ENCODE data around the gene KLK3.

KLK3 gene

DNA sequence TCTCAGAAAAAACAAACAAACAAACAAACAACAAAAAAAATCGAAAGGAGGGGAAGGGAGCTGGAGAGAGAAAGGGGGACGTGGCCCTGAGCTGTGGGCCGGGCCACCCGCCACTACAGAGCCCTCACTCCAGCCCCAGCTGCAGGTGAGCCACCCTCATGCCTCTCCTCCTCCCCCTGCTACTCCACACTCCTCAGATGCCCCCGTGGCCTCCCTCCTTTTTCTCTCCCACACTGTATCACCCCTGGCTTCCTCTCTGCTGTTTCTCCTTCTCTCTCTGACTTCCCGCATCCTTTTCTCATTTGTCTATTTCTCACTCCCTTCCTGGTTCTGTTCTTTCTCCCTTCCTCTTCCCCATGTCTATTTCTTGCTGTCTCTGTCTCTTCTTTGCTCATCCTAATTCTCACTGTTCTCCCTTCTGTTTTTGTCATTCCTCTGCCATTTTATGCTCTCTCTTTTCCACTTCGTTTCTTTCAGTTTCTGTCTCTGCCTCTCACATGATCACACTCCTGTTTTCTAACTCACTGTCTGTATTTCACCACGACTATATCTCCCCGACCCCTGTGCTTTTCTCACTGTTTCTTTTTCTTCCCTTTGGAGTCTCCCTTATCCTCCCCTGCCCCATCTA lies 21.2 kb downstream of the KLK3 start:
- POLR2A ChIA-PET = interaction anchor here (0.6 kb wide), 1 partner anchor 84 kb away, joined by 3 read pairs; no protein-coding TSS in a partner anchor
- WGBS (ENCODE audit: insufficient coverage) = 47% methylated on average over 5 of the region's 9 CpGs

GRCh38 chr19:50876456-50876855 lies 21.7 kb downstream of the KLK3 start:
- ChIA-PET CTCF (no interaction called here), POLR2A (no interaction called here)
- 92% methylated on average over 7 of the region's 7 CpGs for WGBS (ENCODE audit: insufficient coverage)
- Histone ChIP-seq H3K4me1 (ENCODE audit: control extremely low read depth in 1 of 4, control insufficient read depth in 4 of 4, insufficient read depth in 4 of 4, low read length in 3 of 4) (no peaks in the 10 kb centered on the region), H3K9me3 (ENCODE audit: control extremely low read depth in 1 of 5, control insufficient read depth in 4 of 5, insufficient read depth in 2 of 5, low read depth in 1 of 5, low read length in 4 of 5) (no peaks in the 10 kb centered on the region), H3K4me3 (ENCODE audit: control insufficient read depth in 1 of 7, extremely low read depth in 1 of 7, insufficient read depth in 4 of 7, low read depth in 2 of 7, low read length in 6 of 7) (no peak overlapping the region), H3K36me3 (ENCODE audit: control insufficient read depth in 4 of 4, insufficient read depth in 4 of 4, low read length in 3 of 4) (no peaks in the 10 kb centered on the region), H3K27ac (ENCODE audit: insufficient read depth in 1 of 2, low read depth in 1 of 2, low read length in 2 of 2, poor library complexity in 1 of 2, severe bottlenecking in 2 of 2) (no peak overlapping the region), H3K27me3 (replicated peaks in 2 of 5; ENCODE audit: control insufficient read depth in 4 of 5, insufficient read depth in 5 of 5, low read length in 4 of 5) (peaks cover 0 to 75% (median 9%) of the 10 kb centered on the region in 5 experiments)
- no peak for DNase-seq

More for the DNA sequence above, 21.2 kb downstream of the KLK3 start:
- H3K4me3 ChIP-seq (ENCODE audit: control insufficient read depth in 1 of 7, extremely low read depth in 1 of 7, insufficient read depth in 4 of 7, low read depth in 2 of 7, low read length in 6 of 7) = no peak overlapping the region
- H3K36me3 ChIP-seq (ENCODE audit: control insufficient read depth in 4 of 4, insufficient read depth in 4 of 4, low read length in 3 of 4) = no peaks in the 10 kb centered on the region
- H3K4me1 ChIP-seq (ENCODE audit: control extremely low read depth in 1 of 4, control insufficient read depth in 4 of 4, insufficient read depth in 4 of 4, low read length in 3 of 4) = no peaks in the 10 kb centered on the region
- no peaks in the 10 kb centered on the region for H3K9me3 ChIP-seq (ENCODE audit: control extremely low read depth in 1 of 5, control insufficient read depth in 4 of 5, insufficient read depth in 2 of 5, low read depth in 1 of 5, low read length in 4 of 5)
- H3K27ac ChIP-seq (ENCODE audit: insufficient read depth in 1 of 2, low read depth in 1 of 2, low read length in 2 of 2, poor library complexity in 1 of 2, severe bottlenecking in 2 of 2) = no peak overlapping the region
- CTCF ChIA-PET = no interaction called here
- peaks cover 2 to 78% (median 9%) of the 10 kb centered on the region in 5 experiments for H3K27me3 ChIP-seq (replicated peaks in 2 of 5; ENCODE audit: control insufficient read depth in 4 of 5, insufficient read depth in 5 of 5, low read length in 4 of 5)
- DNase-seq = no peak

- CTCF ChIA-PET = no interaction called here
- WGBS (ENCODE audit: insufficient coverage) = 41% methylated on average over 8 of the region's 8 CpGs
Measured at GRCh38 chr19:50877338-50877737, 22.6 kb downstream of the KLK3 start.

DNA sequence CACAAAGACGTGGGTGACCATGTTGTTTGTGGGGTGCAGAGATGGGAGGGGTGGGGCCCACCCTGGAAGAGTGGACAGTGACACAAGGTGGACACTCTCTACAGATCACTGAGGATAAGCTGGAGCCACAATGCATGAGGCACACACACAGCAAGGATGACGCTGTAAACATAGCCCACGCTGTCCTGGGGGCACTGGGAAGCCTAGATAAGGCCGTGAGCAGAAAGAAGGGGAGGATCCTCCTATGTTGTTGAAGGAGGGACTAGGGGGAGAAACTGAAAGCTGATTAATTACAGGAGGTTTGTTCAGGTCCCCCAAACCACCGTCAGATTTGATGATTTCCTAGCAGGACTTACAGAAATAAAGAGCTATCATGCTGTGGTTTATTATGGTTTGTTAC lies 24.1 kb downstream of the KLK3 start:
- Histone ChIP-seq H3K9me3 (ENCODE audit: control extremely low read depth in 1 of 5, control insufficient read depth in 4 of 5, insufficient read depth in 2 of 5, low read depth in 1 of 5, low read length in 4 of 5) (no peaks in the 10 kb centered on the region), H3K27me3 (replicated peaks in 2 of 5; ENCODE audit: control insufficient read depth in 4 of 5, insufficient read depth in 5 of 5, low read length in 4 of 5) (peaks cover 0 to 70% (median 8%) of the 10 kb centered on the region in 5 experiments), H3K4me3 (ENCODE audit: control insufficient read depth in 1 of 7, extremely low read depth in 1 of 7, insufficient read depth in 4 of 7, low read depth in 2 of 7, low read length in 6 of 7) (no peak overlapping the region), H3K27ac (ENCODE audit: insufficient read depth in 1 of 2, low read depth in 1 of 2, low read length in 2 of 2, poor library complexity in 1 of 2, severe bottlenecking in 2 of 2) (no peak overlapping the region), H3K4me1 (ENCODE audit: control extremely low read depth in 1 of 4, control insufficient read depth in 4 of 4, insufficient read depth in 4 of 4, low read length in 3 of 4) (no peaks in the 10 kb centered on the region), H3K36me3 (ENCODE audit: control insufficient read depth in 4 of 4, insufficient read depth in 4 of 4, low read length in 3 of 4) (no peaks in the 10 kb centered on the region)
- DNase-seq = no peak
- ChIA-PET CTCF (no interaction called here), POLR2A (no interaction called here)
- WGBS (ENCODE audit: insufficient coverage) = 85% methylated on average over 3 of the region's 5 CpGs

More at GRCh38 chr19:50877338-50877737, 22.6 kb downstream of the KLK3 start:
- Histone ChIP-seq H3K27me3 (replicated peaks in 2 of 5; ENCODE audit: control insufficient read depth in 4 of 5, insufficient read depth in 5 of 5, low read length in 4 of 5) (peaks cover 0 to 79% (median 10%) of the 10 kb centered on the region in 5 experiments), H3K4me1 (ENCODE audit: control extremely low read depth in 1 of 4, control insufficient read depth in 4 of 4, insufficient read depth in 4 of 4, low read length in 3 of 4) (no peaks in the 10 kb centered on the region), H3K4me3 (ENCODE audit: control insufficient read depth in 1 of 7, extremely low read depth in 1 of 7, insufficient read depth in 4 of 7, low read depth in 2 of 7, low read length in 6 of 7) (no peak overlapping the region), H3K27ac (ENCODE audit: insufficient read depth in 1 of 2, low read depth in 1 of 2, low read length in 2 of 2, poor library complexity in 1 of 2, severe bottlenecking in 2 of 2) (no peak overlapping the region), H3K9me3 (ENCODE audit: control extremely low read depth in 1 of 5, control insufficient read depth in 4 of 5, insufficient read depth in 2 of 5, low read depth in 1 of 5, low read length in 4 of 5) (no peaks in the 10 kb centered on the region), H3K36me3 (ENCODE audit: control insufficient read depth in 4 of 4, insufficient read depth in 4 of 4, low read length in 3 of 4) (no peaks in the 10 kb centered on the region)
- POLR2A ChIA-PET = no interaction called here
- DNase-seq = no peak

- Histone ChIP-seq H3K9me3 (ENCODE audit: control extremely low read depth in 1 of 5, control insufficient read depth in 4 of 5, insufficient read depth in 2 of 5, low read depth in 1 of 5, low read length in 4 of 5) (no peaks in the 10 kb centered on the region), H3K4me1 (ENCODE audit: control extremely low read depth in 1 of 4, control insufficient read depth in 4 of 4, insufficient read depth in 4 of 4, low read length in 3 of 4) (no peaks in the 10 kb centered on the region), H3K36me3 (ENCODE audit: control insufficient read depth in 4 of 4, insufficient read depth in 4 of 4, low read length in 3 of 4) (no peaks in the 10 kb centered on the region), H3K27ac (ENCODE audit: insufficient read depth in 1 of 2, low read depth in 1 of 2, low read length in 2 of 2, poor library complexity in 1 of 2, severe bottlenecking in 2 of 2) (no peak overlapping the region), H3K27me3 (replicated peaks in 2 of 5; ENCODE audit: control insufficient read depth in 4 of 5, insufficient read depth in 5 of 5, low read length in 4 of 5) (peaks cover 0 to 62% (median 6%) of the 10 kb centered on the region in 5 experiments), H3K4me3 (ENCODE audit: control insufficient read depth in 1 of 7, extremely low read depth in 1 of 7, insufficient read depth in 4 of 7, low read depth in 2 of 7, low read length in 6 of 7) (no peak overlapping the region)
- no peak for DNase-seq
- CTCF ChIA-PET = no interaction called here
- 86% methylated on average over 5 of the region's 5 CpGs for WGBS (ENCODE audit: insufficient coverage)
- POLR2A ChIA-PET = no interaction called here
Measured at GRCh38 chr19:50880241-50880640, 25.5 kb downstream of the KLK3 start.

DNA sequence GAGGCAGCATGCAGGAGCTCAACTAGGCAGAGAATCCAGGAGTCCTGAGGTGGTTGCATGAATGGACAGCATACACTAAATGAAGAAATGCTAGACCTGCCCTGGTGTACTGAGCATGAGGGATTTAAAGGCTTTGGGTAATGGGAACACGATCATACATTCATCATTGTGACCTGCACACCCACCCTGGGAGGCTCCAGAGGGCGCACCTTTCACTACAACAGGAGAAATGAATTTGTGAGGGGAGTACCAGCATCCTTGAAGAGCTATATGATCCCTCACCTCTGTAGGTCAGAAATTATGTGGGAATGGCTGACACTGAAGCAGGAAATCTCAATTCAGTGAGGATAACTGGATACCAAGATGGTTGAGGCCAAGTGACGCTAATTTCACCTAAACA lies 27.5 kb downstream of the KLK3 start:
- DNase-seq = no peak
- H3K4me1 ChIP-seq (ENCODE audit: control extremely low read depth in 1 of 4, control insufficient read depth in 4 of 4, insufficient read depth in 4 of 4, low read length in 3 of 4) = no peaks in the 10 kb centered on the region
- H3K36me3 ChIP-seq (ENCODE audit: control insufficient read depth in 4 of 4, insufficient read depth in 4 of 4, low read length in 3 of 4) = no peaks in the 10 kb centered on the region
- no peaks in the 10 kb centered on the region for H3K9me3 ChIP-seq (ENCODE audit: control extremely low read depth in 1 of 5, control insufficient read depth in 4 of 5, insufficient read depth in 2 of 5, low read depth in 1 of 5, low read length in 4 of 5)
- no peak overlapping the region for H3K27ac ChIP-seq (ENCODE audit: insufficient read depth in 1 of 2, low read depth in 1 of 2, low read length in 2 of 2, poor library complexity in 1 of 2, severe bottlenecking in 2 of 2)
- 70% methylated on average over 3 of the region's 3 CpGs for WGBS (ENCODE audit: insufficient coverage)
- H3K27me3 ChIP-seq (replicated peaks in 2 of 5; ENCODE audit: control insufficient read depth in 4 of 5, insufficient read depth in 5 of 5, low read length in 4 of 5) = peaks cover 0 to 46% (median 8%) of the 10 kb centered on the region in 5 experiments
- POLR2A ChIA-PET = interaction anchor here (0.6 kb wide), 1 partner anchor 356 kb away, joined by 3 read pairs; no protein-coding TSS in a partner anchor
- CTCF ChIA-PET = no interaction called here
- H3K4me3 ChIP-seq (ENCODE audit: control insufficient read depth in 1 of 7, extremely low read depth in 1 of 7, insufficient read depth in 4 of 7, low read depth in 2 of 7, low read length in 6 of 7) = no peak overlapping the region

DNA sequence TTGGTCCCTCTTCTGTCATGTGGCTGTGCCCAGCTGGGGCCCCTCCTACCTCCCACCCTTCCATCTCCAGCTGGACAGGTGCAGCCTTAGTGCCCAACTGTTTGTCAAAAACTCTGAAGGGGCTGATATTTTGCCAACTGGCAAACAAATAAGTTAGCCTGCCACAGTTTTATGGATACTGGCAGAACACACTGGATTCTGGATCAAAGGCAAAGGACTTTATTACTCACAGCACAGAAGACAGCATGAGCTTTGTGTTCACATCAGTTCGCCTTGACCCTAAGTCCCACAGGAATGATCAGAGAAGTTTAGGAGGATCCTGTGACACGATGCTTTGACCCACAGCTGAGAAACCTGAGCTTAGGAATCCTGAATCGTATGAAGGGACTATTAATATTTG lies 34.9 kb downstream of the KLK3 start:
- ChIA-PET CTCF (no interaction called here), POLR2A (no interaction called here)

More for the DNA sequence above, 34.9 kb downstream of the KLK3 start:
- H3K36me3 ChIP-seq (ENCODE audit: control insufficient read depth in 4 of 4, insufficient read depth in 4 of 4, low read length in 3 of 4) = no peaks in the 10 kb centered on the region
- no peak for DNase-seq
- H3K27me3 ChIP-seq (replicated peaks in 2 of 5; ENCODE audit: control insufficient read depth in 4 of 5, insufficient read depth in 5 of 5, low read length in 4 of 5) = peaks cover 0 to 27% (median 3%) of the 10 kb centered on the region in 5 experiments
- no peak overlapping the region for H3K4me3 ChIP-seq (ENCODE audit: control insufficient read depth in 1 of 7, extremely low read depth in 1 of 7, insufficient read depth in 4 of 7, low read depth in 2 of 7, low read length in 6 of 7)
- H3K9me3 ChIP-seq (ENCODE audit: control extremely low read depth in 1 of 5, control insufficient read depth in 4 of 5, insufficient read depth in 2 of 5, low read depth in 1 of 5, low read length in 4 of 5) = peaks cover 0 to 17% (median 3%) of the 10 kb centered on the region in 5 experiments
- no peaks in the 10 kb centered on the region for H3K4me1 ChIP-seq (ENCODE audit: control extremely low read depth in 1 of 4, control insufficient read depth in 4 of 4, insufficient read depth in 4 of 4, low read length in 3 of 4)
- 55% methylated on average over 2 of the region's 3 CpGs for WGBS (ENCODE audit: insufficient coverage)
- H3K27ac ChIP-seq (ENCODE audit: insufficient read depth in 1 of 2, low read depth in 1 of 2, low read length in 2 of 2, poor library complexity in 1 of 2, severe bottlenecking in 2 of 2) = no peak overlapping the region

All from common myeloid progenitor, CD34-positive (primary cell).